ENCODE measurements around the gene VCL. TPM values are rescaled to one million over a fixed set of nuclear protein-coding genes. Genes with fewer than 3 reads are reported as not detected.

Gene VCL
- polyA plus RNA-seq, 1 of the 3 experiments (the other 2 are of a cell fraction) = 147 TPM

- H3K79me2 ChIP-seq (ENCODE audit: insufficient read depth) = no peaks in the 10 kb centered on the region
- TF ChIP-seq USF2 (IDR thresholded peaks at IDR 0.05; ENCODE audit: borderline replicate concordance, low read depth, low read length) = no peak
- TF ChIP-seq IRF3 (IDR thresholded peaks at IDR 0.05; ENCODE audit: low read depth, low read length) = no peak
- no peak for TF ChIP-seq JUND (IDR thresholded peaks at IDR 0.05)
- no peak for TF ChIP-seq FOSL2 (IDR thresholded peaks at IDR 0.05; ENCODE audit: borderline replicate concordance, low read depth)
- no peak for TF ChIP-seq FOXJ3 (CRISPR knock-in tag; IDR thresholded peaks at IDR 0.05)
- no peak for TF ChIP-seq RXRA (IDR thresholded peaks at IDR 0.05; ENCODE audit: borderline replicate concordance, low read depth)
- TF ChIP-seq GATA2 (CRISPR knock-in tag; IDR thresholded peaks at IDR 0.05) = no peak
- no peak for TF ChIP-seq YY1 (IDR thresholded peaks at IDR 0.05; ENCODE audit: low read depth)
- no peak for TF ChIP-seq TAF1 (IDR thresholded peaks at IDR 0.05; ENCODE audit: borderline replicate concordance, low read depth, low read length)
- no peak for TF ChIP-seq MEF2A (IDR thresholded peaks at IDR 0.05; ENCODE audit: borderline replicate concordance, low read depth)
- no peak for TF ChIP-seq TEAD4 (IDR thresholded peaks at IDR 0.05; ENCODE audit: borderline replicate concordance, insufficient read depth)
- TF ChIP-seq EZH2phosphoT487 (IDR thresholded peaks at IDR 0.05; ENCODE audit: borderline replicate concordance, low read depth) = no peak
- TF ChIP-seq GABPA (IDR thresholded peaks at IDR 0.05; ENCODE audit: low read depth) = no peak
- TF ChIP-seq, protein P1, sequence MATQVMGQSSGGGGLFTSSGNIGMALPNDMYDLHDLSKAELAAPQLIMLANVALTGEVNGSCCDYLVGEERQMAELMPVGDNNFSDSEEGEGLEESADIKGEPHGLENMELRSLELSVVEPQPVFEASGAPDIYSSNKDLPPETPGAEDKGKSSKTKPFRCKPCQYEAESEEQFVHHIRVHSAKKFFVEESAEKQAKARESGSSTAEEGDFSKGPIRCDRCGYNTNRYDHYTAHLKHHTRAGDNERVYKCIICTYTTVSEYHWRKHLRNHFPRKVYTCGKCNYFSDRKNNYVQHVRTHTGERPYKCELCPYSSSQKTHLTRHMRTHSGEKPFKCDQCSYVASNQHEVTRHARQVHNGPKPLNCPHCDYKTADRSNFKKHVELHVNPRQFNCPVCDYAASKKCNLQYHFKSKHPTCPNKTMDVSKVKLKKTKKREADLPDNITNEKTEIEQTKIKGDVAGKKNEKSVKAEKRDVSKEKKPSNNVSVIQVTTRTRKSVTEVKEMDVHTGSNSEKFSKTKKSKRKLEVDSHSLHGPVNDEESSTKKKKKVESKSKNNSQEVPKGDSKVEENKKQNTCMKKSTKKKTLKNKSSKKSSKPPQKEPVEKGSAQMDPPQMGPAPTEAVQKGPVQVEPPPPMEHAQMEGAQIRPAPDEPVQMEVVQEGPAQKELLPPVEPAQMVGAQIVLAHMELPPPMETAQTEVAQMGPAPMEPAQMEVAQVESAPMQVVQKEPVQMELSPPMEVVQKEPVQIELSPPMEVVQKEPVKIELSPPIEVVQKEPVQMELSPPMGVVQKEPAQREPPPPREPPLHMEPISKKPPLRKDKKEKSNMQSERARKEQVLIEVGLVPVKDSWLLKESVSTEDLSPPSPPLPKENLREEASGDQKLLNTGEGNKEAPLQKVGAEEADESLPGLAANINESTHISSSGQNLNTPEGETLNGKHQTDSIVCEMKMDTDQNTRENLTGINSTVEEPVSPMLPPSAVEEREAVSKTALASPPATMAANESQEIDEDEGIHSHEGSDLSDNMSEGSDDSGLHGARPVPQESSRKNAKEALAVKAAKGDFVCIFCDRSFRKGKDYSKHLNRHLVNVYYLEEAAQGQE (IDR thresholded peaks at IDR 0.05; ENCODE audit: low read depth, low read length) = no peak
- no peak for TF ChIP-seq PBX3 (IDR thresholded peaks at IDR 0.05)
- no peak for TF ChIP-seq RAD21 (IDR thresholded peaks at IDR 0.05; ENCODE audit: low read length)
- no peak for TF ChIP-seq EP300 (IDR thresholded peaks at IDR 0.05; ENCODE audit: borderline replicate concordance in 1 of 2, low read depth in 1 of 2, low read length in 1 of 2)
- no peak for TF ChIP-seq ZBTB33 (IDR thresholded peaks at IDR 0.05; ENCODE audit: borderline replicate concordance, low read depth)
- no peak for TF ChIP-seq MXI1 (IDR thresholded peaks at IDR 0.05; ENCODE audit: low read depth, low read length)
- no peak for TF ChIP-seq NRF1 (IDR thresholded peaks at IDR 0.05; ENCODE audit: low read depth, low read length)
- WGBS (ENCODE audit: low lambda C conversion rate) = 73% methylated on average over 2 of the region's 2 CpGs
- no peaks in the 10 kb centered on the region for H3K9me2 ChIP-seq
- DNase-seq = no peak
- ChIA-PET POLR2A (no interaction called here), CTCF (interaction anchor here (1.4 kb wide), 1 partner anchor 14 kb away, joined by 3 read pairs; no protein-coding TSS in a partner anchor)
- no peaks in the 10 kb centered on the region for H3K36me3 ChIP-seq (replicated peaks in 1 of 2; ENCODE audit: control insufficient read depth in 1 of 2, insufficient read depth in 2 of 2, low read length in 1 of 2)
- peaks cover 16% of the 10 kb centered on the region for H3F3A ChIP-seq (replicated peaks; ENCODE audit: insufficient read depth)
- H3K27ac ChIP-seq (ENCODE audit: low read depth in 2 of 2, low read length in 1 of 2) = no peak overlapping the region
- peaks cover 0 to 19% of the 10 kb centered on the region in 2 experiments; a peak in 2 of 4 replicates for H3K4me1 ChIP-seq (ENCODE audit: control insufficient read depth in 1 of 2, insufficient read depth in 2 of 2, low read depth in 1 of 2, low read length in 1 of 2)
- H3K4me3 ChIP-seq (ENCODE audit: low read depth in 2 of 2, low read length in 1 of 2) = no peak overlapping the region
- no peak overlapping the region for H3K9ac ChIP-seq
- H2AFZ ChIP-seq (ENCODE audit: low read depth) = no peak overlapping the region; the same call in 1 of the 2 replicates
- H3K4me2 ChIP-seq = no peak overlapping the region
- no peaks in the 10 kb centered on the region for H3K9me3 ChIP-seq
- no peaks in the 10 kb centered on the region for H3K27me3 ChIP-seq (ENCODE audit: insufficient read depth)
- no peaks in the 10 kb centered on the region for H4K20me1 ChIP-seq (ENCODE audit: insufficient read depth)
Observed at GRCh38 chr10:73970845-73971244, 27.1 kb upstream of the VCL start.

Data from SK-N-SH (cell line).